ENCODE measurements around the gene TBC1D8.

The TBC1D8 gene

DNA sequence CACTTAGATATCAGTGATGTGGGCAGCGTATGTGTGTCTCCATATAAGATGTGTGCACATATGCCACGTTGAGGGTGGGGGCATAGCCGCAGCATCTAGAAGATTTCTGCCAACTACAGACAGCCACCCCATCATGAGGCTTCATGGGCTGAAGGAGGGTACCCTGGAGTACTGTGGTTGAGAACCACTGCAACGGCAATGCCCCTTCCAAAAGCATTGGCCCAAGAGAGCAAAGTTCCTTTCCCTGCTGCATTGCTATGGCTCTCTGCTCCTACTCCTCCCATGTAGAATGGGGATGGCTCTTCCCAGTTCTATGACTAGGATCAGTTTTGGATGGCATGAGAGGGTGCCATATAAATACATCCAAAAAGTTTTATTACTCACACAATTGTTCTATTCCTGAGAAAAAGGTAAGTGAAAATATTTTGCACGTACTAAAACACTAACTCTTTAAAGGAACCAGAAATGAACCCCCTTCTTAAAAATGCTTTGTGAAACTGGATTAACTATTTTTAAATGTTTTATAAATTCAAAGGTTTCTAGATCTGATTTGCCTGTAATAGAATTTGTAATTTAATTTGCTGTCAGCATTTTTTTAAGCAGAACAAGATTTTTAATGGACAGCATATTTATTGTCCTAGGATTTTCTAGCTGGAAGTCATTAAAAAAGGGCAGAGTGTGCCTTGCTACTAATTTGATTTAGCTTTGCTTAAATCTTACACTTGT, 153.5 kb downstream of the TBC1D8 start:
- no peak for DNase-seq (ENCODE audit: low read depth)
- no peak overlapping the region for H3K4me3 ChIP-seq (ENCODE audit: low read depth, low read length)
- TF ChIP-seq, protein P1, sequence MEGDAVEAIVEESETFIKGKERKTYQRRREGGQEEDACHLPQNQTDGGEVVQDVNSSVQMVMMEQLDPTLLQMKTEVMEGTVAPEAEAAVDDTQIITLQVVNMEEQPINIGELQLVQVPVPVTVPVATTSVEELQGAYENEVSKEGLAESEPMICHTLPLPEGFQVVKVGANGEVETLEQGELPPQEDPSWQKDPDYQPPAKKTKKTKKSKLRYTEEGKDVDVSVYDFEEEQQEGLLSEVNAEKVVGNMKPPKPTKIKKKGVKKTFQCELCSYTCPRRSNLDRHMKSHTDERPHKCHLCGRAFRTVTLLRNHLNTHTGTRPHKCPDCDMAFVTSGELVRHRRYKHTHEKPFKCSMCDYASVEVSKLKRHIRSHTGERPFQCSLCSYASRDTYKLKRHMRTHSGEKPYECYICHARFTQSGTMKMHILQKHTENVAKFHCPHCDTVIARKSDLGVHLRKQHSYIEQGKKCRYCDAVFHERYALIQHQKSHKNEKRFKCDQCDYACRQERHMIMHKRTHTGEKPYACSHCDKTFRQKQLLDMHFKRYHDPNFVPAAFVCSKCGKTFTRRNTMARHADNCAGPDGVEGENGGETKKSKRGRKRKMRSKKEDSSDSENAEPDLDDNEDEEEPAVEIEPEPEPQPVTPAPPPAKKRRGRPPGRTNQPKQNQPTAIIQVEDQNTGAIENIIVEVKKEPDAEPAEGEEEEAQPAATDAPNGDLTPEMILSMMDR (IDR thresholded peaks at IDR 0.05; ENCODE audit: control insufficient read depth, extremely low read depth, insufficient read depth), result no peak

DNA sequence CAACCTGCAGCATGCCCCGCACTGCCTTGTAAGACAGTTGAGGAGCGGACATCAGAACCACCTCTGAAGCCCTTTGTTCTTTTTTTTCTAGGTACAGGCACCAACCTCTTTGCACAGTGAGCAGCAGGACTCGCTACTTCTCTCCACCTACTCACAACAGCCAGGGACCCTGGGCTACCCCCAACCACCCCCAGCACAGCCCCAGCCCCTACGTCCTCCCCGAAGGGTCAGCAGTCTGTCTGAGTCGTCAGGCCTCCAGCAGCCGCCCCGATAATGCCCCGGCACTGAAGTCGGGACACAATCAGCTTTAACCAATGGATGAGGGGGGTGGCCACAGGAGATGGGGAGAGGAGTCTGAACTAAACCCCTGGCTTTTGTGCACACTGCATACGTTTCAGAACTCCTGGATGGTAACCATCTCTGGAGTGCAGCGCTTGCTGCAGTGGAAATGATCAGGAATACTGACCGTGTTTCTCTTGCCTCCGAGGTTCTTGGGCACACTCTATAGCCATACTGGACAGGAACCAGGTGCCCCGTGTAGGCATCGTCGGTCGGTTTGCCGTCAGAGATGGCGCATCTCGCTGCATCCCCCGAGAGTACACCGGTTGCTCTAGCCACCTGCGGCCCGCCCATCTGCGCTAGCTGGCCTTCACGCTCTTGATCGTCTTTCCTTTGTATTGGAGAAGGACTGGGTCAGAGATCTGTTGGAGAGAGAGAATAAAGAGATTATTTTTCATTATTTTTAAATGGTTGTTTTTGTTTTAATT, 155.7 kb downstream of the TBC1D8 start:
- H3K4me3 ChIP-seq (ENCODE audit: low read depth, low read length), result no peak overlapping the region
- TF ChIP-seq, protein P1 (IDR thresholded peaks at IDR 0.05; ENCODE audit: control insufficient read depth, extremely low read depth, insufficient read depth), result no peak
- DNase-seq (ENCODE audit: low read depth), result no peak

DNA sequence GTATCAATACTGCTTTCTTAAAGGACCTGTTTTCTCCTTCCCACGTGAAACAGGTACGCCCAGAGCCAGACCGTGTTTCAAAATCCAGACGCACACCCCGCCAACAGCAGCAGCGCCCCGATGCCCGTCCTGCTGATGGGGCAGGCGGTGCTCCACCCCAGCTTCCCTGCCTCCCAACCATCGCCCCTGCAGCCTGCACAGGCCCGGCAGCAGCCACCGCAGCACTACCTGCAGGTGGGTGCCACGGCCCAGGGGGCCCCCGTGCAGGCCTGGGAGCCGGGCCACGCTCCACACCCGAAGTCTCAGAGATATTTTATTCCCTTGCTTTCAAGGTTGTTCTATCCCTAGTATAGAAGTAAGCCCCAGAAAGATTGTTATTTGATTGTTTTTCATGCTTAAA, 157.9 kb downstream of the TBC1D8 start:
- TF ChIP-seq, protein P1 (IDR thresholded peaks at IDR 0.05; ENCODE audit: control insufficient read depth, extremely low read depth, insufficient read depth), result no peak
- no peak for DNase-seq (ENCODE audit: low read depth)
- no peak overlapping the region for H3K4me3 ChIP-seq (ENCODE audit: low read depth, low read length)

DNA sequence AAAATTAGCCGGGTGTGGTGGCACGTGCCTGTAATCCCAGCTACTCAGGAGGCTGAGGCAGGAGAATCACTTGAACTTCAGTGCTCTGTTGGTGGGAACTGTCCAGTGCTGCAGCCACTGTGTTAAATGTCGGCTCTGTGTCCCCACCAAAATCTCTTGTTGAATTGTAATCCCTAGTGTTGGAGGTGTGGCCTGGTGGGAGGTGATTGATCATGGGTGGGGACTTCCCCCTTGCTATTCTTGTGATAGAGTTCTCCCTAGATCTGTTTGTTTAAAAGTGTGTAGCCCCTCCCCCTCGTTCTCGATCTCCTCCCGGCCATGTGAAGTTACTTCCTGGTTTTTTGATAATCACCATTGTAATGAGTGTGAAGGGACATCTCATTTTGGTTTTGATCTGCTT, 158.9 kb downstream of the TBC1D8 start:
- TF ChIP-seq, protein P1 (IDR thresholded peaks at IDR 0.05; ENCODE audit: control insufficient read depth, extremely low read depth, insufficient read depth), result no peak
- H3K4me3 ChIP-seq (ENCODE audit: low read depth, low read length), result no peak overlapping the region
- no peak for DNase-seq (ENCODE audit: low read depth)

DNA sequence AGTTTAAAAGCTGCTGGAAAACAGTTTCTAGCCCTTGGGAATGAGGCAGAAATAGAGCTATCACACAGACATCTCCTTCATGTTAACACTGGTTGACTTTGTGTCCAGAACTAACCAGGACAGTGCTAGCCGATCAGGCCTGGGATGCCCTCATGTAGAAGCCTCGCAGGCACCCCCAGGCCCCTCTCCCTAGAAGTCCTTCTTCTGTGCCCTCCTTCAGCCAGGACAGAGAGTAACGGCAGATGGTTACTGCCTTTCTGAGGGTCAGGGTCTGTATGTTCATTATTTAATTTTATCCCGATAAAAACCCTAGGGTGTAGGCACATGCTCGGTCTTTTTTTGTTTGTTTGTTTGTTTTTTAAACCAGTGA, 159.8 kb downstream of the TBC1D8 start:
- TF ChIP-seq, protein P1 (IDR thresholded peaks at IDR 0.05; ENCODE audit: control insufficient read depth, extremely low read depth, insufficient read depth), result no peak
- H3K4me3 ChIP-seq (ENCODE audit: low read depth, low read length), result no peak overlapping the region
- DNase-seq (ENCODE audit: low read depth), result no peak

DNA sequence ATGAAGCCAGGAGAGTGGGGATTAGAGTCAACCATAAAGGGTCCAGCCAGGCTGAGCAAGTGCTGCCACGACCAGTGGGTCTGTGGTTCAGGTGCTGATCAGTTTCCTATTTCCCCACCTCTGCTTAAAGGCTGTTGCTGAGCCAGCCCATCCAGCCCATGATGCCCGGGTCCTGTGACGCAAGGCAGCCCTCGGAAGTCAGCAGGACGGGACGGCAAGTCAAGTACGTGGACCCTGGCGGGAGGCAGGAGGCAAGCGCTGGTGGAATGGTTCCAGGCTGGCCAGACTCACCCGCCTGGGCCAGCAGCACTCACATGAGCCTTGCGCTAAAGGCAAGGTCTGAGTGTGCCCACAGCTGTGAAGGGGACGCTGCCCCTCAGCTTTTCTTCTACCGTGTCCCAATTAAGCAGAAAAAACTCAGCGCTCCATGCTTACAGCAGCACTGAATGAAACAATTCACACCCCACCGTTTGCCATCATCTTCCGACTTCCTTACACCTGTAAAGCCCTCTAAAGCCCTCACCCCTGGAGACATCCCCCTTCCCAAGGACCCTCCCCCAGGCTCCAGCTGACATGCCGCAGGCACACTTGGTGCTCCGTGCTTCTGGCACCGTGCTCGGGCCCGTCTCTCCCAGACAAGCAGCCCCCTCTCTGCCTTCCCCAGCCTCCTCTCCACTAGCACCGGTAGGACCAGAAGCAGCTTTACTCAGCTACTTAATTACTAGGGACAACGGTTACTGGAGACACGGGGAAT, 160.4 kb downstream of the TBC1D8 start:
- no peak for DNase-seq (ENCODE audit: low read depth)
- TF ChIP-seq, protein P1 (IDR thresholded peaks at IDR 0.05; ENCODE audit: control insufficient read depth, extremely low read depth, insufficient read depth), result no peak

More for the DNA sequence above, 160.4 kb downstream of the TBC1D8 start:
- no peak overlapping the region for H3K4me3 ChIP-seq (ENCODE audit: low read depth, low read length)

All from LNCaP clone FGC (cell line).